HG03378 (cell line): Measurements from ENCODE around the gene HTR5A.
A peak's percentile ranks its signal among the peaks of the same experiment; 100 is the strongest.
"Not testable (repeated sequence)": the region's sequence is repeated elsewhere in the genome, so short reads cannot be mapped to it uniquely, and the experiment has no call there.

Experiments
- ATAC-seq: cut with Tn5 transposase; IDR thresholded peaks from one replicate; pipeline ENCODE4 v1.9.1; 2021; ENCODE audit warnings: mild to moderate bottlenecking, moderate library complexity; ENCODE audit not compliant: unreplicated experiment

The HTR5A gene

GRCh38 chr7:155069992-155070751, at the start of gene HTR5A:
Gene HTR5A (plus strand): TSS chr7:155070324. CDS start chr7:155070900, 576 bp downstream.
- ATAC-seq: peak; percentile 86

- ATAC-seq: no peak
Observed at GRCh38 chr7:155020996-155021395, 49.1 kb upstream of the HTR5A start.

- no peak for ATAC-seq
Observed at GRCh38 chr7:155021699-155022145, 48.4 kb upstream of the HTR5A start.

- ATAC-seq: no peak
Observed at GRCh38 chr7:155027879-155028278, 42.2 kb upstream of the HTR5A start.

GRCh38 chr7:155032978-155033377, 37.1 kb upstream of the HTR5A start:
- ATAC-seq: no peak

- not testable (repeated sequence) for ATAC-seq
Observed at GRCh38 chr7:155034495-155034894, 35.6 kb upstream of the HTR5A start.

GRCh38 chr7:155038335-155038734, 31.8 kb upstream of the HTR5A start:
- ATAC-seq: no peak

GRCh38 chr7:155043756-155044155, 26.4 kb upstream of the HTR5A start:
- ATAC-seq: no peak

GRCh38 chr7:155048006-155048405, 22.1 kb upstream of the HTR5A start:
- ATAC-seq: no peak

- ATAC-seq: no peak
Observed at GRCh38 chr7:155051355-155051754, 18.8 kb upstream of the HTR5A start.

- no peak for ATAC-seq
Observed at GRCh38 chr7:155053002-155053401, 17.1 kb upstream of the HTR5A start.

- no peak for ATAC-seq
Observed at GRCh38 chr7:155054761-155055160, 15.4 kb upstream of the HTR5A start.

- ATAC-seq: no peak
Observed at GRCh38 chr7:155057076-155057475, 13.0 kb upstream of the HTR5A start.

- no peak for ATAC-seq
Observed at GRCh38 chr7:155058896-155059295, 11.2 kb upstream of the HTR5A start.

- no peak for ATAC-seq
Observed at GRCh38 chr7:155059703-155060102, 10.4 kb upstream of the HTR5A start.

- ATAC-seq: no peak
Observed at GRCh38 chr7:155062411-155062810, 7.7 kb upstream of the HTR5A start.

GRCh38 chr7:155064186-155064585, 5.9 kb upstream of the HTR5A start:
- ATAC-seq: no peak

- ATAC-seq: no peak
Observed at GRCh38 chr7:155066417-155066950, 3.6 kb upstream of the HTR5A start.

GRCh38 chr7:155071121-155071651, 1.1 kb downstream of the HTR5A start:
- ATAC-seq: no peak

GRCh38 chr7:155071916-155072571, 1.9 kb downstream of the HTR5A start:
- no peak for ATAC-seq

GRCh38 chr7:155073922-155074321, 3.8 kb downstream of the HTR5A start:
- no peak for ATAC-seq

- ATAC-seq: no peak
Observed at GRCh38 chr7:155084021-155084420, 13.9 kb downstream of the HTR5A start.
